A673 (cell line): ENCODE data around the gene CFAP73. TPM values are rescaled to one million over a fixed set of nuclear protein-coding genes. Genes with fewer than 3 reads are reported as not detected.

Source experiments
- BruUV-seq: library from RNA; stranded (reverse); fragments of 400-500 nt; replicated peaks from 2 replicates; lab custom pipeline; 2021; lab: Mats Ljungman, UMichigan
- CTCF ChIA-PET: fragments of 300-600 bp; sonication (Branson Sonifier 250); formaldehyde crosslinking; loops from one replicate; lab custom pipeline; 2022; ENCODE audit warnings: antibody characterized with exemption; lab: Charles Lee
- POLR2A ChIA-PET: fragments of 300-600 bp; sonication (Branson Sonifier 250); formaldehyde crosslinking; loops from one replicate; lab custom pipeline; 2022; ENCODE audit warnings: antibody characterized with exemption; ENCODE audit not compliant: low non-redundant PET; lab: Charles Lee
- DNase-seq: peaks from one replicate; pipeline ENCODE4 v3.0.0-alpha.2; 2015; ENCODE audit warnings: low spot score
- H3K27ac ChIP-seq: fragments of 200-600 bp; sonication (generic); 2 replicates; pipeline ENCODE4 v1.5.1; 2016; ENCODE audit warnings: mixed run types, low read depth, mild to moderate bottlenecking, mixed read lengths, antibody characterized with exemption, low read length; ENCODE audit not compliant: poor library complexity, severe bottlenecking
- H3K27me3 ChIP-seq: fragments of 200-600 bp; sonication (generic); replicated peaks from 2 replicates; pipeline ENCODE4 v1.6.1; 2017; ENCODE audit warnings: mixed run types, low read depth, mild to moderate bottlenecking, mixed read lengths, antibody characterized with exemption, low read length; ENCODE audit not compliant: insufficient read depth, poor library complexity
- H3K36me3 ChIP-seq: fragments of 200-600 bp; sonication (generic); 2 replicates; pipeline ENCODE4 v1.6.1; 2016; ENCODE audit warnings: mixed run types, mild to moderate bottlenecking, mixed read lengths, antibody characterized with exemption, low read length; ENCODE audit not compliant: insufficient read depth, poor library complexity, severe bottlenecking
- H3K4me1 ChIP-seq: fragments of 200-600 bp; sonication (generic); 2 replicates; pipeline ENCODE4 v1.6.1; 2017; ENCODE audit warnings: mixed run types, mild to moderate bottlenecking, mixed read lengths, antibody characterized with exemption, low read length; ENCODE audit not compliant: insufficient read depth, poor library complexity, severe bottlenecking
- H3K4me3 ChIP-seq: fragments of 200-600 bp; sonication (generic); 2 replicates; pipeline ENCODE4 v1.5.1; 2016; ENCODE audit warnings: low read depth, mixed run types, mild to moderate bottlenecking, mixed read lengths, low read length; ENCODE audit not compliant: poor library complexity, severe bottlenecking
- H3K9me3 ChIP-seq: fragments of 200-600 bp; sonication (generic); 2 replicates; pipeline ENCODE4 v1.6.1; 2016; ENCODE audit warnings: mixed run types, low read depth, mild to moderate bottlenecking, mixed read lengths, antibody characterized with exemption, low read length; ENCODE audit not compliant: poor library complexity, severe bottlenecking
- CTCF ChIP-seq: fragments of 300-800, 200-600 bp; sonication (generic); conservative IDR thresholded peaks from 2 replicates; pipeline ENCODE4 v1.5.1; 2017; ENCODE audit warnings: low read depth, mild to moderate bottlenecking, antibody characterized with exemption, low read length, moderate library complexity, mixed read lengths
- EZH2 ChIP-seq: fragments of 200-600 bp; sonication (generic); IDR thresholded peaks from 2 replicates; pipeline ENCODE4 v1.6.1; 2017; ENCODE audit warnings: borderline replicate concordance, low read depth, mild to moderate bottlenecking, mixed read lengths, antibody characterized with exemption, low read length; ENCODE audit not compliant: poor library complexity, severe bottlenecking
- intact Hi-C: fragments of 100-400 bp; cut with micrococcal nuclease; formaldehyde crosslinking; loops from one replicate; pipeline ENCODE4 v1.10.0; 2022; ENCODE audit not compliant: unreplicated experiment
- total RNA-seq: library from RNA; stranded (reverse); gene quantifications from 2 replicates; pipeline ENCODE4 v1.2.3, GENCODE V29; 2021

CFAP73 gene
- total RNA-seq, 1 experiment from 2014 or later = not detected

GRCh38 chr12:113183030-113183589, 33.6 kb downstream of the CFAP73 start:
- no TSS peak for BruUV-seq
- Histone ChIP-seq H3K36me3 (peaks cover 27% of the 10 kb centered on the region), H3K27me3 (no peaks in the 10 kb centered on the region), H3K9me3 (no peaks in the 10 kb centered on the region), H3K27ac (no peak overlapping the region), H3K4me3 (no peak overlapping the region), H3K4me1 (no peaks in the 10 kb centered on the region)
- ChIA-PET POLR2A (no interaction called here), CTCF (no interaction called here)
- intact Hi-C loops = no loop called here
- TF ChIP-seq CTCF (no peak), EZH2 (no peak)
- no peak for DNase-seq

- Histone ChIP-seq H3K4me1 (no peaks in the 10 kb centered on the region), H3K27ac (peak overlapping the region; percentile 99), H3K36me3 (peaks cover 15% of the 10 kb centered on the region), H3K27me3 (no peaks in the 10 kb centered on the region), H3K9me3 (no peaks in the 10 kb centered on the region), H3K4me3 (peak overlapping the region; percentile 86)
- BruUV-seq = no TSS peak
- intact Hi-C loops = no loop called here
- DNase-seq = no peak
- ChIA-PET POLR2A (no interaction called here), CTCF (no interaction called here)
- no peak for TF ChIP-seq CTCF
- TF ChIP-seq EZH2 = no peak
Observed at GRCh38 chr12:113184098-113184899, 34.8 kb downstream of the CFAP73 start.

GRCh38 chr12:113184900-113185179, 35.3 kb downstream of the CFAP73 start:
- peaks cover 9% of the 10 kb centered on the region for H3K36me3 ChIP-seq
- TF ChIP-seq EZH2 (no peak), CTCF (no peak)

More at GRCh38 chr12:113184900-113185179, 35.3 kb downstream of the CFAP73 start:
- no peaks in the 10 kb centered on the region for H3K4me1 ChIP-seq
- ChIA-PET CTCF (no interaction called here), POLR2A (no interaction called here)
- peak; percentile 95 for DNase-seq
- no peaks in the 10 kb centered on the region for H3K9me3 ChIP-seq
- H3K4me3 ChIP-seq = peak overlapping the region; percentile 86
- H3K27me3 ChIP-seq = no peaks in the 10 kb centered on the region
- BruUV-seq = no TSS peak
- intact Hi-C loops = no loop called here
- H3K27ac ChIP-seq = peak overlapping the region; percentile 99
